ENCODE results near the gene CRYGA. TPM values are rescaled to one million over a fixed set of nuclear protein-coding genes. Genes with fewer than 3 reads are reported as not detected.

Gene CRYGA
- total RNA-seq, 1 donor from 2014 or later, result not detected

DNA sequence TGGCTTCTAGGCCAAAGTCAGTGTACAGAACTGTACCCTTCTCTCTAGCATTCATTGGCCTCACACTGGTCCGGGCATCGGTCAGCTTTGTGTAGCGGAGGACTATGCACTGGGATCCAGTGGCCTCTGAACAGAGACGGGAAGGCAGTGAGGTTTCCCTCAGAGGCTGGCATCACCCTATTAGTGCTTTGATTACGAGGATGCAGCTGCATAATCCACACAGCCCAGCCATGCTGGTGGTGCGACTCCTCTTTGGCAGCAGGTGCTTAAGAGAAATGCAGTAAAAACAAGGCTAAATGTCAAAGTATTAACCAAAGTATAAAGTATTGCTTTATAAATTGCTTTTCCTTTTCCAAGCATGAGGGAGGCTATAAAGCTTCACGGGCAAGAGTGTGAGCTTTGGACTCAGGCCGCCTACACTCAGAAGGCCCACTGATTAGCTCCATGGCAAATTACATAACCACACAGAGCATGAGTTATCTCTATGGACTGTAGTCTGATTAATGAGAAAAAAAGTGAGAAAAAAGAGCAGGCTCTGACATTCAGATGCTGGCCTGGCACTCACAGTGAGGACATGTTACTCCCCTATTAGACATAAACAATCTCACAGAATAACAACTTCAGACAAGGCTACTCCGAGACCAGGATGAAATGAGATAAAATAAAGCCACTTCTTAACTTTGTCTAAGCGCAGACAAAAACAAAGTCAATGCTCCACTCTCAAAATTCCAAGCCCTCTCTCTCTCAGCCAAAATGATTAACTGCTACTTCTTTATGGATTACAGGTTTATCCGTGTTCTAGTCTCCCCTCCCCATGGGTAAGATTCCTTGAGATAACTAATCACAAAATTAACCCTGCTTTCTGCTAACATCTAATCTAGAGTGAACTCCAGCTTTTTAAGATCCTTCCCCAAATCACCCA lies 27.3 kb downstream of the CRYGA start:
- Mint-ChIP-seq H3K27me3 (ENCODE audit: unreplicated experiment) (peaks cover 7% of the 10 kb centered on the region), H3K4me1 (ENCODE audit: unreplicated experiment) (no peaks in the 10 kb centered on the region), H3K9me3 (ENCODE audit: unreplicated experiment) (peaks cover 4% of the 10 kb centered on the region), H3K27ac (ENCODE audit: unreplicated experiment) (no peak overlapping the region), H3K36me3 (ENCODE audit: low read depth, unreplicated experiment) (peaks cover 16% of the 10 kb centered on the region), H3K4me3 (ENCODE audit: unreplicated experiment) (no peak overlapping the region)
- no peak for DNase-seq (ENCODE audit: low spot score)
- TF ChIP-seq, protein P1, sequence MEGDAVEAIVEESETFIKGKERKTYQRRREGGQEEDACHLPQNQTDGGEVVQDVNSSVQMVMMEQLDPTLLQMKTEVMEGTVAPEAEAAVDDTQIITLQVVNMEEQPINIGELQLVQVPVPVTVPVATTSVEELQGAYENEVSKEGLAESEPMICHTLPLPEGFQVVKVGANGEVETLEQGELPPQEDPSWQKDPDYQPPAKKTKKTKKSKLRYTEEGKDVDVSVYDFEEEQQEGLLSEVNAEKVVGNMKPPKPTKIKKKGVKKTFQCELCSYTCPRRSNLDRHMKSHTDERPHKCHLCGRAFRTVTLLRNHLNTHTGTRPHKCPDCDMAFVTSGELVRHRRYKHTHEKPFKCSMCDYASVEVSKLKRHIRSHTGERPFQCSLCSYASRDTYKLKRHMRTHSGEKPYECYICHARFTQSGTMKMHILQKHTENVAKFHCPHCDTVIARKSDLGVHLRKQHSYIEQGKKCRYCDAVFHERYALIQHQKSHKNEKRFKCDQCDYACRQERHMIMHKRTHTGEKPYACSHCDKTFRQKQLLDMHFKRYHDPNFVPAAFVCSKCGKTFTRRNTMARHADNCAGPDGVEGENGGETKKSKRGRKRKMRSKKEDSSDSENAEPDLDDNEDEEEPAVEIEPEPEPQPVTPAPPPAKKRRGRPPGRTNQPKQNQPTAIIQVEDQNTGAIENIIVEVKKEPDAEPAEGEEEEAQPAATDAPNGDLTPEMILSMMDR (IDR thresholded peaks at IDR 0.05; ENCODE audit: unreplicated experiment), result no peak

- TF ChIP-seq, protein P1 (IDR thresholded peaks at IDR 0.05; ENCODE audit: unreplicated experiment), result no peak
- Mint-ChIP-seq H3K27ac (ENCODE audit: unreplicated experiment) (no peak overlapping the region), H3K27me3 (ENCODE audit: unreplicated experiment) (peaks cover 8% of the 10 kb centered on the region), H3K36me3 (ENCODE audit: low read depth, unreplicated experiment) (peaks cover 16% of the 10 kb centered on the region), H3K4me1 (ENCODE audit: unreplicated experiment) (no peaks in the 10 kb centered on the region), H3K4me3 (ENCODE audit: unreplicated experiment) (no peak overlapping the region), H3K9me3 (ENCODE audit: unreplicated experiment) (peaks cover 4% of the 10 kb centered on the region)
- no peak for DNase-seq (ENCODE audit: low spot score)
Observed at GRCh38 chr2:208134928-208135586, 28.3 kb downstream of the CRYGA start.

DNA sequence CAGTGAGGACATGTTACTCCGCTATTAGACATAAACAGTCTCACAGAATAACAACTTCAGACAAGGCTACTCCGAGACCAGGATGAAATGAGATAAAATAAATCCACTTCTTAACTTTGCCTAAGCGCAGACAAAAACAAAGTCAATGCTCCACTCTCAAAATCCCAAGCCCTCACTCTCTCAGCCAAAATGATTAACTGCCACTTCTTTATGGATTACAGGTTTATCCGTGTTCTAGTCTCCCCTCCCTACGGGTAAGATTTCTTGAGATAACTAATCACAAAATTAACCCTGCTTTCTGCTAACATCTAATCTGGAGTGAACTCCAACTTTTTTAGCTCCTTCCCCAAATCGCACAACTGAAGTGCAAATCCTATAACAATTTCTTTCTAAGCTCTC lies 32.7 kb downstream of the CRYGA start:
- Mint-ChIP-seq H3K27me3 (ENCODE audit: unreplicated experiment) (peaks cover 6% of the 10 kb centered on the region), H3K36me3 (ENCODE audit: low read depth, unreplicated experiment) (no peaks in the 10 kb centered on the region), H3K4me1 (ENCODE audit: unreplicated experiment) (no peaks in the 10 kb centered on the region), H3K27ac (ENCODE audit: unreplicated experiment) (no peak overlapping the region), H3K4me3 (ENCODE audit: unreplicated experiment) (no peak overlapping the region), H3K9me3 (ENCODE audit: unreplicated experiment) (no peaks in the 10 kb centered on the region)
- TF ChIP-seq, protein P1 (IDR thresholded peaks at IDR 0.05; ENCODE audit: unreplicated experiment), result no peak
- DNase-seq (ENCODE audit: low spot score), result no peak

DNA sequence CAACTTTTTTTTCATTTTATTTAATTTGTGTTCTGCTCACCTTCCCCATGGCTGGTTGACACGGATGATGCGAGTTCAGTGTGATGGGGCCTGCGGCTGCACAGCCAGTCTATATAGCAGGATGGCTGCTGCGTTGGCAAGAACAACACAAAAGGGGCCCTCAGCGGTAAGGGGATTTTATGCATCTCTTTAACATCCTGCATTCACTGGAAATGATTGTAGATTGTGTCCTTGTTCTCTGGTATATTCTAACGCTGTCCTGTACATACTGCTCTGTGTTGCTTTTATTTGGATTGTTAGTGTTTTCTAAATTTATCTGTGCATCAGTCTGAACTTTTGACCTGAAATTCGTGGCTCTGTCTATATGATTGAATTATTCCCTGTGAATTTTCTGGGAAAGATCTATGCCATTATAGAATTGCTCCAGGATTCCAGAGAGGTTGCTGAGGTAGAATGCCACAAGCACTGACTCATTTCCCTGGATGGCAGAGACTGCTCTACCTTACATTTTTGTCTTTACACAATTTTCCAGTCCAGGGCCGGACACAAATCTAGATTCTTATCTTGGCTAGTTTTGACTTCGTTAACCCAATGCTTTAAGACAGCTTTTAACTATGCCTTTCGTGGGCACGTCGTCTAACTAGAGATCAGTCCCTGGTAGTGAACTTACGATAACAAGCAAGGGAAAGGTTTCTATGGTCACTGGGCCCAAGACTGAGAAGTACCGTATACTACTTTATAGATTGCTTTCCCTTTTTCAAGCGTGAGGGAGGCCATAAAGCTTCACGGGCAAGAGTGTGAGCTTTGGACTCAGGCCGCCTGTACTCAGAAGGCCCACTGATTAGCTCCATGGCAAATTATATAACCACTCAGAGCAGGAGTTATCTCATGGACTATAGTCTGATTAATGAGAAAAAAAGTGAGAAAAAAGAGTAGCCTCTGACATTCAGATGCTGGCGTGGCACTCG lies 33.4 kb downstream of the CRYGA start, which contains the start of gene CRYGC:
Gene CRYGC (minus strand): TSS at position 85 of the 968 bp plus-strand sequence. CDS start 36 bp downstream, at position 49.
- no peak within 1 kb of the TSS for H3K4me3 Mint-ChIP-seq (ENCODE audit: unreplicated experiment)
- H3K4me1 Mint-ChIP-seq (ENCODE audit: unreplicated experiment), result no peaks in the 10 kb centered on the region
- no peak for DNase-seq (ENCODE audit: low spot score)
- H3K36me3 Mint-ChIP-seq (ENCODE audit: low read depth, unreplicated experiment), result no peaks in the 10 kb centered on the region
- TF ChIP-seq, protein P1 (IDR thresholded peaks at IDR 0.05; ENCODE audit: unreplicated experiment), result no peak
- H3K9me3 Mint-ChIP-seq (ENCODE audit: unreplicated experiment), result no peaks in the 10 kb centered on the region
- H3K27me3 Mint-ChIP-seq (ENCODE audit: unreplicated experiment), result peaks cover 10% of the 10 kb centered on the region
- no peak within 1 kb of the TSS for H3K27ac Mint-ChIP-seq (ENCODE audit: unreplicated experiment)
